K562 (cell line): Measurements from ENCODE around the gene ZRANB1. TPM values are rescaled to one million over a fixed set of nuclear protein-coding genes. Genes with fewer than 3 reads are reported as not detected.

Experiments
- ATAC-seq: fragments of 200-7000 bp; cut with Tn5 transposase; 3 replicates; pipeline ENCODE4 v1.9.1; 2020; ENCODE audit warnings: moderate library complexity
- BruUV-seq: library from RNA; stranded (reverse); fragments of 400-500 nt; replicated peaks from 2 replicates; lab custom pipeline; 2021; lab: Mats Ljungman, UMichigan
- CTCF ChIA-PET: fragments of 300-600 bp; formaldehyde crosslinking; extraction: SDS; loops from one replicate; lab custom pipeline; 2021; ENCODE audit warnings: low intra/inter-chr PET ratio; lab: Yijun Ruan, JAX
- POLR2A ChIA-PET: fragments of 300-600, 350-650 bp; sonication (Branson Sonifier 250); formaldehyde crosslinking; extraction: SDS; loops from one replicate; lab custom pipeline; 2021; ENCODE audit warnings: antibody characterized with exemption, inconsistent platforms; lab: Yijun Ruan, JAX
- DNase-seq, 4 experiments: peaks; one replicate each; pipeline versions ENCODE4 v3.0.0 to v3.0.0-alpha.2; 2011 to 2018; ENCODE audit warnings: low spot score in 3 of 4, mixed read lengths in 3 of 4; ENCODE audit errors: extremely low read depth in 1 of 4
- FAIRE-seq: peaks from 2 replicates; lab custom pipeline; 2011; peaks lifted over from hg19 to GRCh38; lab: Jason Lieb, UNC
- H2AFZ ChIP-seq: 2 replicates; pipeline ENCODE4 v1.6.0; 2011; ENCODE audit warnings: low read depth, low read length, control low read depth, inconsistent platforms
- H3K27ac ChIP-seq: fragments of 200-600 bp; 3 replicates; pipeline ENCODE4 v1.8.0; 2011; ENCODE audit warnings: low read depth, mild to moderate bottlenecking, control low read depth, inconsistent platforms, low read length, moderate library complexity, mixed read lengths; ENCODE audit errors: extremely low read depth
- H3K27me3 ChIP-seq, 2 experiments: fragments of 300-600 bp in 1 of 2; 2 replicates in 1 of 2; 3 replicates in 1 of 2; pipeline versions ENCODE4 v1.6.0 to v1.8.0; 2011; ENCODE audit warnings: inconsistent platforms in 2 of 2, low read length in 2 of 2, mild to moderate bottlenecking in 1 of 2, mixed read lengths in 1 of 2, moderate library complexity in 1 of 2; ENCODE audit not compliant: control insufficient read depth in 2 of 2, insufficient read depth in 2 of 2
- H3K36me3 ChIP-seq: fragments of 300-600 bp; 3 replicates; pipeline ENCODE4 v1.8.0; 2011; ENCODE audit warnings: mild to moderate bottlenecking, low read length, inconsistent platforms; ENCODE audit not compliant: control insufficient read depth, insufficient read depth
- H3K4me1 ChIP-seq, 2 experiments: fragments of 200-600 bp in 1 of 2; replicated peaks in 1 of 2; 2 replicates in 1 of 2; 3 replicates in 1 of 2; pipeline versions ENCODE4 v1.5.1 to v1.8.0; 2011; ENCODE audit warnings: inconsistent platforms in 2 of 2, low read length in 2 of 2, mild to moderate bottlenecking in 1 of 2, mixed read lengths in 1 of 2, moderate library complexity in 1 of 2; ENCODE audit not compliant: control insufficient read depth in 2 of 2, insufficient read depth in 2 of 2
- H3K4me2 ChIP-seq: 2 replicates; pipeline ENCODE4 v1.6.1; 2011; ENCODE audit warnings: low read length, control low read depth, inconsistent platforms, mixed read lengths; ENCODE audit not compliant: insufficient read depth
- H3K4me3 ChIP-seq: fragments of 200-600 bp; sonication (generic), shearing (Covaris generic); 2 replicates; pipeline ENCODE4 v1.5.1; 2016; ENCODE audit warnings: control low read depth, inconsistent platforms
- H3K79me2 ChIP-seq: fragments of 200-600 bp; 3 replicates; pipeline ENCODE4 v1.8.0; 2011; ENCODE audit warnings: low read length, inconsistent platforms; ENCODE audit not compliant: control insufficient read depth, insufficient read depth
- H3K9ac ChIP-seq, 2 experiments: 2 replicates each; pipeline versions ENCODE4 v1.6.0 to v1.6.1; 2011; ENCODE audit warnings: low read depth in 2 of 2, low read length in 2 of 2, control low read depth in 1 of 2, inconsistent platforms in 1 of 2, mild to moderate bottlenecking in 1 of 2, mixed read lengths in 1 of 2; ENCODE audit not compliant: insufficient read depth in 1 of 2
- H3K9me1 ChIP-seq: one replicate; pipeline ENCODE4 v1.6.0; 2011; ENCODE audit warnings: inconsistent platforms, mild to moderate bottlenecking, low read length, moderate library complexity; ENCODE audit not compliant: control insufficient read depth, insufficient read depth
- H3K9me3 ChIP-seq: replicated peaks from 2 replicates; pipeline ENCODE4 v1.5.1; 2011; ENCODE audit warnings: low read depth, low read length, inconsistent platforms; ENCODE audit not compliant: control insufficient read depth, insufficient read depth
- H4K20me1 ChIP-seq: replicated peaks from 2 replicates; pipeline ENCODE4 v1.6.1; 2011; ENCODE audit warnings: low read length, inconsistent platforms, mixed read lengths; ENCODE audit not compliant: control insufficient read depth, insufficient read depth
- HOMEZ ChIP-seq: fragments of 250-450 bp; sonication (Bioruptor Pico); IDR thresholded peaks from 2 replicates; pipeline ENCODE4 v1.4.0; 2020; ENCODE audit warnings: mild to moderate bottlenecking, moderate library complexity
- NFXL1 ChIP-seq: fragments of 450-650 bp; formaldehyde crosslinking; IDR thresholded peaks from 2 replicates; pipeline ENCODE4 v1.4.0; 2021; ENCODE audit warnings: mild to moderate bottlenecking
- POLR2A ChIP-seq: fragments of 450-650 bp; conservative IDR thresholded peaks from 2 replicates; pipeline ENCODE4 v1.6.1; 2016
- PTTG1 ChIP-seq: fragments of 450-650 bp; IDR thresholded peaks from 2 replicates; pipeline ENCODE4 v1.6.1; 2016; ENCODE audit warnings: low read depth, mild to moderate bottlenecking, missing genetic modification characterization, missing compliant biosample characterization
- SRSF9 ChIP-seq: fragments of 200-400 bp; formaldehyde crosslinking; IDR thresholded peaks from 2 replicates; pipeline ENCODE4 v1.6.1; 2017; ENCODE audit warnings: low read depth, low read length, borderline replicate concordance
- ZNF408 ChIP-seq: fragments of 250-450 bp; sonication (Bioruptor Pico); IDR thresholded peaks from 2 replicates; pipeline ENCODE4 v1.4.0; 2020; ENCODE audit warnings: low read depth, mild to moderate bottlenecking, moderate library complexity
- ZNF699 ChIP-seq: fragments of 250-450 bp; sonication (Bioruptor Pico); IDR thresholded peaks from 2 replicates; pipeline ENCODE4 v1.8.0; 2021; ENCODE audit warnings: mild to moderate bottlenecking, moderate library complexity; ENCODE audit not compliant: insufficient replicate concordance
- ZNF75A ChIP-seq: fragments of 450-650 bp; formaldehyde crosslinking; IDR thresholded peaks from 2 replicates; pipeline ENCODE4 v1.4.0; 2020; ENCODE audit warnings: mild to moderate bottlenecking
- WGBS: fragments of 100-300 bp; shearing (Covaris generic); methylation state at CpG from one replicate; pipeline ENCODE4 v1.1.6; 2016; ENCODE audit warnings: low coverage, mixed read lengths; ENCODE audit not compliant: insufficient coverage; ENCODE audit errors: missing lambda C conversion rate; 5-methylcytosine and 5-hydroxymethylcytosine counted together
- in situ Hi-C: fragments of 300-500 bp; cut with MboI; formaldehyde crosslinking; loops from 4 replicates; pipeline ENCODE4 v1.15.0; 2018; ENCODE audit warnings: inconsistent platforms, mixed read lengths
- intact Hi-C: fragments of 100-400 bp; cut with micrococcal nuclease; formaldehyde crosslinking; loops from 2 replicates; pipeline ENCODE4 v1.14.2; 2022
- polyA plus RNA-seq, 8 experiments: library from polyadenylated mRNA; depleted of rRNA in 4 of 8; stranded (reverse) in 5 of 8; unstranded in 3 of 8; fragments of >200 nt; fragmentation: Nextera tagmentation in 2 of 8; fragmentation: Illumina TruSeq in 1 of 8; extraction: Ambion mirVana in 2 of 8; extraction: Trizol in 1 of 8; gene quantifications; 2 replicates each; pipeline versions ENCODE4 v1.2.1 to v1.2.3, GENCODE V29; 2011 to 2014; ENCODE audit warnings: inconsistent platforms in 1 of 8, missing spikeins in 1 of 8
- total RNA-seq, 7 experiments: library from RNA; depleted of rRNA in 6 of 7; stranded (reverse); fragments of >200 nt in 6 of 7; fragmentation: Illumina TruSeq in 2 of 7; extraction: Trizol in 2 of 7; gene quantifications; 2 replicates each; pipeline versions ENCODE4 v1.2.1 to v1.2.3, GENCODE V29; 2011 to 2021; ENCODE audit warnings: low replicate concordance in 1 of 7
- TF ChIP-seq, protein P1 (sequence below): fragments of 450-650 bp; IDR thresholded peaks from 2 replicates; pipeline ENCODE4 v1.7.0; 2016; ENCODE audit warnings: borderline replicate concordance

ZRANB1 gene
- total and polyA plus RNA-seq, 9 of the 15 experiments (the other 6 are each of a cell fraction or from before 2014, with no cell fraction given), result 0.07 to 1.1 (median 0.64) TPM

GRCh38 chr10:124949543-124949942 is 7.6 kb downstream of the ZRANB1 start (continued):
- TF ChIP-seq ZNF408, result no peak
- TF ChIP-seq ZNF75A, result no peak
- TF ChIP-seq, protein P1, sequence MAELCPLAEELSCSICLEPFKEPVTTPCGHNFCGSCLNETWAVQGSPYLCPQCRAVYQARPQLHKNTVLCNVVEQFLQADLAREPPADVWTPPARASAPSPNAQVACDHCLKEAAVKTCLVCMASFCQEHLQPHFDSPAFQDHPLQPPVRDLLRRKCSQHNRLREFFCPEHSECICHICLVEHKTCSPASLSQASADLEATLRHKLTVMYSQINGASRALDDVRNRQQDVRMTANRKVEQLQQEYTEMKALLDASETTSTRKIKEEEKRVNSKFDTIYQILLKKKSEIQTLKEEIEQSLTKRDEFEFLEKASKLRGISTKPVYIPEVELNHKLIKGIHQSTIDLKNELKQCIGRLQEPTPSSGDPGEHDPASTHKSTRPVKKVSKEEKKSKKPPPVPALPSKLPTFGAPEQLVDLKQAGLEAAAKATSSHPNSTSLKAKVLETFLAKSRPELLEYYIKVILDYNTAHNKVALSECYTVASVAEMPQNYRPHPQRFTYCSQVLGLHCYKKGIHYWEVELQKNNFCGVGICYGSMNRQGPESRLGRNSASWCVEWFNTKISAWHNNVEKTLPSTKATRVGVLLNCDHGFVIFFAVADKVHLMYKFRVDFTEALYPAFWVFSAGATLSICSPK, result no peak

GRCh38 chr10:124952123-124952522 is 10.2 kb downstream of the ZRANB1 start:
- Histone ChIP-seq H3K9me1 (peaks cover 2% of the 10 kb centered on the region), H3K36me3 (peaks cover 15% of the 10 kb centered on the region; the same call in 1 of the 3 replicates), H3K27me3 (no peaks in the 10 kb centered on the region), H2AFZ (no peak overlapping the region), H4K20me1 (peaks cover 13% of the 10 kb centered on the region; the same call in 1 of the 2 replicates), H3K79me2 (peaks cover 44% of the 10 kb centered on the region), H3K4me3 (no peak overlapping the region), H3K9ac (no peak overlapping the region), H3K4me2 (no peak overlapping the region), H3K4me1 (peaks cover 0 to 6% of the 10 kb centered on the region in 2 experiments; a peak in 2 of 5 replicates), H3K27ac (no peak overlapping the region), H3K9me3 (no peaks in the 10 kb centered on the region)
- peak in 3 of 4 experiments; percentile 1 to 2 (median 1) for DNase-seq
- in situ Hi-C loops (no loop called here), intact Hi-C loops (no loop called here)
- CTCF ChIA-PET, result no interaction called here
- TF ChIP-seq NFXL1 (CRISPR knock-in tag) (no peak), SRSF9 (no peak), HOMEZ (CRISPR knock-in tag) (no peak), POLR2A (0 out of 2 replicates have a peak, but pooled peaks have one; percentile 26), ZNF699 (CRISPR knock-in tag) (no peak), PTTG1 (tag) (no peak)
- FAIRE-seq, result no peak
- no peak for ATAC-seq
- WGBS, result 80% methylated on average over 6 of the region's 6 CpGs
- no TSS peak for BruUV-seq
- POLR2A ChIA-PET, result interaction anchor here (0.5 to 2.3 kb wide), 3 partner anchors 91 to 100 kb away, joined by 3 to 24 read pairs (median 9); no protein-coding TSS in a partner anchor
